ENCODE measurements around the gene GNAQ.
"Not testable (repeated sequence)": the region's sequence is repeated elsewhere in the genome, so short reads cannot be mapped to it uniquely, and the experiment has no call there.

The GNAQ gene

GRCh38 chr9:77743386-77743785, 288.2 kb downstream of the GNAQ start:
- in situ Hi-C loops (cut with MboI; ENCODE audit: low pct_unique_long_range_greater_than_20kb, low sequenced_read_pairs) = loop anchor here (25.0 kb wide), 1 partner anchor 306 kb away; no protein-coding TSS in a partner anchor
- no peak for DNase-seq

GRCh38 chr9:77738932-77739331, 292.7 kb downstream of the GNAQ start:
- DNase-seq = no peak
- in situ Hi-C loops (cut with MboI; ENCODE audit: low pct_unique_long_range_greater_than_20kb, low sequenced_read_pairs) = loop anchor here (25.0 kb wide), 1 partner anchor 302 kb away; no protein-coding TSS in a partner anchor

GRCh38 chr9:77735494-77735893, 296.1 kb downstream of the GNAQ start:
- in situ Hi-C loops (cut with MboI; ENCODE audit: low pct_unique_long_range_greater_than_20kb, low sequenced_read_pairs) = loop anchor here (25.0 kb wide), 1 partner anchor 298 kb away; no protein-coding TSS in a partner anchor
- no peak for DNase-seq

DNA sequence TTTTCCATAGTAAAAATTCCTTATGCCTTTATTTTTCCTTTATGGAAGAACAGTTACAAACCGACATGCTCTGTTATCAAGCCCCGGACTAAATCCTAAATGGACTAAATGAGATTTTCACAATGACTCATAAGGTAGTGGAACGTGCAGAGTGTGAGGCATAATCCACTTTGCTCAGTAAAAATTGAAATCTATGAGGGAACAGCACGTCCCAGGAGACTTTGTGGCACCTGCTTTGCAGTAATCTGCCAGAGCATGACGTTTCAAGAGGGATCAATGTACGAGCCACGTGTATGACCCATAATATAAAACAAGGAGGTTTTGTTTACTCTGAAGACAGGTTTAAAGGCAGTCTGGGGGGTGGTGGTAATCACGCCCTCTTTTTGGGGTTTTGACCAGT, 299.7 kb downstream of the GNAQ start:
- in situ Hi-C loops (cut with MboI; ENCODE audit: low pct_unique_long_range_greater_than_20kb, low sequenced_read_pairs) = loop anchor here (25.0 kb wide), 1 partner anchor 295 kb away; no protein-coding TSS in a partner anchor

GRCh38 chr9:77731008-77731698, 300.5 kb downstream of the GNAQ start:
- no peak for DNase-seq
- in situ Hi-C loops (cut with MboI; ENCODE audit: low pct_unique_long_range_greater_than_20kb, low sequenced_read_pairs) = loop anchor here (25.0 kb wide), 1 partner anchor 294 kb away; no protein-coding TSS in a partner anchor

More for the DNA sequence above, 299.7 kb downstream of the GNAQ start:
- no peak for DNase-seq

- no peak for DNase-seq
- in situ Hi-C loops (cut with MboI; ENCODE audit: low pct_unique_long_range_greater_than_20kb, low sequenced_read_pairs) = loop anchor here (25.0 kb wide), 1 partner anchor 292 kb away; no protein-coding TSS in a partner anchor
These were observed 302.4 kb downstream of the GNAQ start for GRCh38 chr9:77729177-77729576.

DNA sequence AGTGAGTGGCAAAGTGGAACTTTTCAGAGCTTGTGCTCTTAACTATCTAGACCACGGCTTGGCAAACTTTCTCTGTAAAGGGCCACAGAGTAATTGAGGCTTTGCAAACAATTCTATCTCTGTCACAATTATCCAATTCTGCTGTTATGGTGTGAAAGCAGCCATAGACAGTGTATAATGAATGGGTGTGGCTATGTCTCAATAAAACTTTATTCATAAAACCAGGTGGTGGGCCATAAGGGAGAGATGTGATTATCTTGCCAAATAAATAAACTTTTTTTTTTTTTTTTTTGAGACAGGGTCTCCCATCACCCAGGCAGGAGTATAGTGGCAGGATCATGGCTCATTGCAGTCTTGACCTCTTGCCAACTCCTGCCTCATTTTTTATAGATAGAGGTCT, 304.8 kb downstream of the GNAQ start:
- in situ Hi-C loops (cut with MboI; ENCODE audit: low pct_unique_long_range_greater_than_20kb, low sequenced_read_pairs) = loop anchor here (25.0 kb wide), 1 partner anchor 290 kb away; no protein-coding TSS in a partner anchor

GRCh38 chr9:77726289-77726688, 305.3 kb downstream of the GNAQ start:
- in situ Hi-C loops (cut with MboI; ENCODE audit: low pct_unique_long_range_greater_than_20kb, low sequenced_read_pairs) = loop anchor here (25.0 kb wide), 1 partner anchor 289 kb away; no protein-coding TSS in a partner anchor
- DNase-seq = no peak

More for the DNA sequence above, 304.8 kb downstream of the GNAQ start:
- no peak for DNase-seq

DNA sequence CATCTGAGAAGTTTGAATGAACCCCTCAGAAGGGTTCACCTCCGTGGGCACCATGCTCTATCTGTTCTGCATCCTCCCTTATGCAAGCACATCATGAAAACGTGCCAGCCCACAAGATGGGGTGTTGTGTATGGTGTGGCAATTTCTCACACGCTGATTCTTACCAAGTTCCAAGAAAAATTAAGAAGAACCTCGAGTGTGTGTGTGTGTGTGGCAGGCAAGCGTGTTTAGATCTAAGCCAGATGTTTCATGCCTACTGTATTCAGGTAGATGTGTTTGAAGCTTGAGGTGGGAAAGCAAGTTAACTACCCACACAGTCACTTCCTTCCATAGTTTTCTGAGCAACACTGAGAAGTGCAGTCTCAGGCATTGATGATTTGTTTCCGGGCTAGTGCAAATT, 305.8 kb downstream of the GNAQ start:
- in situ Hi-C loops (cut with MboI; ENCODE audit: low pct_unique_long_range_greater_than_20kb, low sequenced_read_pairs) = loop anchor here (25.0 kb wide), 1 partner anchor 289 kb away; no protein-coding TSS in a partner anchor

GRCh38 chr9:77725046-77725694, 306.4 kb downstream of the GNAQ start:
- in situ Hi-C loops (cut with MboI; ENCODE audit: low pct_unique_long_range_greater_than_20kb, low sequenced_read_pairs) = loop anchor here (25.0 kb wide), 1 partner anchor 288 kb away; no protein-coding TSS in a partner anchor
- DNase-seq = no peak

More for the DNA sequence above, 305.8 kb downstream of the GNAQ start:
- DNase-seq = no peak

DNA sequence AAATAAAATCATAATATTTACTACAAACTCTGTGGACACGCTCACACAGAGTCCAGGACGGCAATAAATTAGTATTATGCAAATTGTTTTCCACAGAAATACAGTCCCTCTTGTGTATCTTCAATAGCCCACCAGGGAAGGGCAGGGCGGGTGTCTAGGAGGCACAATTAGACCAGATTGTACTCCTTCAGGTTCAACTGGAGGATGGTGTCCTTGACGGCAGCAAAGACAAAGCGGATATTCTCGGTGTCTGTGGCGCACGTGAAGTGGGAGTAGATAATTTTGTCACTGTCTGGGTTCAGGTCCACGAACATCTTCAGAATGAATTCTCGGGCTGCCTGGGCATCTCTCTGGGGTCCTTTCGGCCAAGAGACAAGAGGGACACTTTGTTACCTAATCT, 310.5 kb downstream of the GNAQ start:
- in situ Hi-C loops (cut with MboI; ENCODE audit: low pct_unique_long_range_greater_than_20kb, low sequenced_read_pairs); DNase-seq: not testable (repeated sequence)

- in situ Hi-C loops (cut with MboI; ENCODE audit: low pct_unique_long_range_greater_than_20kb, low sequenced_read_pairs) = no loop called here
- DNase-seq = no peak
These were observed 312.3 kb downstream of the GNAQ start for GRCh38 chr9:77719321-77719720.

DNA sequence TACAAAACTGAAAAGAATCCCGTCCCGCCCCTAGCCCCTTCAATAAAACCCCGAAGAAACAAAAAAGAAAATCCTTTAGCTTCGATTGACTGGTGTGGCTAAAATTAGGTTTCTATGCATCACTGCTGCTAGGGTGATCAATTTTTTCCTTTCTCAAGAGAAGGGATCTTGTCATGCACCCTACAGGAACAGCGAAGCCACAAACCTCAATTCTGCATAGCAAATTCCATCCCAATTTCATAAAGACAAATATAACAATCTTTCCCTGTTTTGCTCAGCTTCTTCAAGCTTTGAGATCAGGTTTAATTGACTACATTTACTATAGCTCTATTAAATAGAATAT, 313.3 kb downstream of the GNAQ start:
- DNase-seq; in situ Hi-C loops (cut with MboI; ENCODE audit: low pct_unique_long_range_greater_than_20kb, low sequenced_read_pairs): not testable (repeated sequence)

DNA sequence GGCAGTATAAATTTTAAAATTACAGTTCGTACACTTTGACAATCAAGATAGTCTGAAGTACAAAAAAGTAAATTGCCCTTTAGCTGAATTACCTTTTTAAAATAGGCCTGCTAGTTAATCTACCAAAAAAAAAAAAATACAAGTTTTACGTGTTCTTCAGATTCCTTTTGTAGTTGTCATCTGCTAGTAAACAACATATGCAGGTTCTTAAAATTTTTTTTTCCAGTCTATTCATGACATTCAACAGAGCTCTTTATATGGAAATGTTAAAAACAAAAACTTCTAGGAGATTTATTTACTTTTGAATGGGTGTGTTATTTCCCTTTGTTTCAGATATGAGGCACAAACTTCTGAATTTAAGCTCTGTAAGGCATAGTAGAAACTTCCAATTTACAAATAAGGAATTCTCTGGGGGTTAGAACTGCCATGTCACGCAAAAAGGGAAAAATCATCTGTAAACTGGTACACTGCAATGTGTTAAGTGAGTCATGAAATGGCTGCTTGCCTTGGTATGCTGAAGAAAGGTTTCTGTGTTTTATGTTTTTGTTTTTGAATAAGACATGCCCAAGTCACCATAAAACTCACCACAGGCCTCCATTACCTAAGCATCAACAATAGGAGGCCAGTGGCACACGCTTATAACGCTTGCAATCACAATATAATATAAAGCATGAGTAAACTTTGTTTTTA, 313.9 kb downstream of the GNAQ start:
- in situ Hi-C loops (cut with MboI; ENCODE audit: low pct_unique_long_range_greater_than_20kb, low sequenced_read_pairs) = not testable (repeated sequence)

GRCh38 chr9:77714077-77714549, 317.5 kb downstream of the GNAQ start:
- in situ Hi-C loops (cut with MboI; ENCODE audit: low pct_unique_long_range_greater_than_20kb, low sequenced_read_pairs) = no loop called here
- no peak for DNase-seq

More for the DNA sequence above, 313.9 kb downstream of the GNAQ start:
- not testable (repeated sequence) for DNase-seq

- in situ Hi-C loops (cut with MboI; ENCODE audit: low pct_unique_long_range_greater_than_20kb, low sequenced_read_pairs) = no loop called here
- peak; percentile 46 for DNase-seq
These were observed 319.0 kb downstream of the GNAQ start for GRCh38 chr9:77712533-77713130.

- in situ Hi-C loops (cut with MboI; ENCODE audit: low pct_unique_long_range_greater_than_20kb, low sequenced_read_pairs) = no loop called here
- no peak for DNase-seq
These were observed 320.5 kb downstream of the GNAQ start for GRCh38 chr9:77710965-77711648.

- DNase-seq = no peak
- in situ Hi-C loops (cut with MboI; ENCODE audit: low pct_unique_long_range_greater_than_20kb, low sequenced_read_pairs) = no loop called here
These were observed 321.3 kb downstream of the GNAQ start for GRCh38 chr9:77710316-77710715.
